Stimulated activated CD8-positive, alpha-beta memory T cell treated with anti-CD3 and anti-CD28 coated beads, Interleukin-7, amount 100 ng/mL, for 1 hour (primary cell): Measurements from ENCODE around the gene TEAD1.

Experiments used
- DNase-seq, 2 donors: peaks; one replicate each; pipeline ENCODE4 v3.0.0-alpha.2; 2020; ENCODE audit warnings: low read depth in 2 of 2

TEAD1 gene

DNA sequence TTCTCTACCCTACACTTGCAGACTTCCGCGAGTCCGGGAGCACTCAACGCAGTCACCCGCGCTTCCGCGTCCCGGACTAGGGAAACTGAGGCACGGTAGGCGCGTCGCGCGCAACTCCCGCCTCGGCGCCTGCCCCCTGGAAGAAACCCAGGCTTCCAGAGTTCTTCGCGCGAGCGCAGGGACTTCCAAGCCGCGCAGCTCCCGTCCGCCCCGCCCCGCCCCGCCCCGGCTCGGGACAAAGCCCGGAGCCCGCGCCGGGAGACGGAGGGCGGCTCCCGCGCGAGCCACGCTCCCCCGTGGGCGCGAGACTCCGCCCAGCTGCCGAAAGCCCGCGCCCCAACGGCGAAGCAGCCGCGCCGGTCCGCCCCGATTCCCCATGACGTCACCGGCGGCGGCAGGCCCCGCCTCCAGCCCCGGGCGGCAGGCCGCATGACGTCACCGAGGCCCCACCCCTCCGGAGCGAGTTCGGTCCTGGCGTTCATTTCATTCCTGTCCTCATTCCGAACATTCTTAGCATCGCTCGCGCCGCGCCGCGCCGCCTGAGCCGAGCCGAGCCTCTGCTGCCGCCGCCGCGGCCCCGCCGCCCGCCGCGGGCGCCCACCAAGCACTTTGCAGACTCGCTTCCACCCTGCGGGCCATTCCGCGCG, at the start of gene TEAD1:
TSS of gene TEAD1 (plus strand) at position 498 of the 647 bp plus-strand sequence.
- DNase-seq: peak; percentile 25 to 66

DNA sequence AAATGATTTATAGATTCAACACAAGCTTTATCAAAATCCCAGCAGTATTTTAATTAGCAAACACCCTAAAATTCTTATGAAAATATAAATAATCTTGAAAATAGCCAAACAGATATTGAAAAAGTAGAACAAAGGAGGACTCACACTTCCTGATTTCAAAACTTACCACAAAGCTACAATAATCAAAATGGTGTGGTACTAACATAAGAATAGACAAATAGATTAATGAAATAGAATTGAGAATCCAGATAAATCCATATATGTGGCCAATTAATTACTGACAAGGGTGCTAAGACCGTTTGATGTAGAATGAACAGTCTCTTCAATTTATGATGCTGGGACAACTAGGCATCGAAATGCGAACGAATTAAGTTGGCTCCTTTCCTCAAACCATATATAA, 49.6 kb upstream of the TEAD1 start:
- DNase-seq: no peak

- DNase-seq: no peak
These were observed 48.7 kb upstream of the TEAD1 start for GRCh38 chr11:12625438-12626071.

- DNase-seq: no peak
These were observed 47.6 kb upstream of the TEAD1 start for GRCh38 chr11:12626616-12627015.

DNA sequence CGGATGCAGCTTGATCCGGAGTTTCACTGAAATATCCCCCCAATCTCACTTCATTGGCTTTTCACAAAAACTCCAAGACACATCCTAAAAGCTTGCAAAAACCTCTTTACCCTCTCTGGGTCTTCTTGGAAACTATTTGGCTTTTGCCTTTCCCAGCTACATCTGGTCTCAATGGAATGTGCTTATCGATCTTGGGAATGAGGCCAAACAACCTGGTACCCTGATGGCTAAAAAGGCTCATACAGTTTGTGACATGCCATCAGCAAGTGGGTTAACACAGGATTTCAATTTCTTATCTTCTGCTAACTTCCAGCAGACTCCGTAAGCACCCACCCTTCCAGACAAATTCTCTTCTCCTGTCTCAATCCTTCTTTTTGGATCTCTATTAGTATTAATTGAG, 45.9 kb upstream of the TEAD1 start:
- no peak for DNase-seq

DNA sequence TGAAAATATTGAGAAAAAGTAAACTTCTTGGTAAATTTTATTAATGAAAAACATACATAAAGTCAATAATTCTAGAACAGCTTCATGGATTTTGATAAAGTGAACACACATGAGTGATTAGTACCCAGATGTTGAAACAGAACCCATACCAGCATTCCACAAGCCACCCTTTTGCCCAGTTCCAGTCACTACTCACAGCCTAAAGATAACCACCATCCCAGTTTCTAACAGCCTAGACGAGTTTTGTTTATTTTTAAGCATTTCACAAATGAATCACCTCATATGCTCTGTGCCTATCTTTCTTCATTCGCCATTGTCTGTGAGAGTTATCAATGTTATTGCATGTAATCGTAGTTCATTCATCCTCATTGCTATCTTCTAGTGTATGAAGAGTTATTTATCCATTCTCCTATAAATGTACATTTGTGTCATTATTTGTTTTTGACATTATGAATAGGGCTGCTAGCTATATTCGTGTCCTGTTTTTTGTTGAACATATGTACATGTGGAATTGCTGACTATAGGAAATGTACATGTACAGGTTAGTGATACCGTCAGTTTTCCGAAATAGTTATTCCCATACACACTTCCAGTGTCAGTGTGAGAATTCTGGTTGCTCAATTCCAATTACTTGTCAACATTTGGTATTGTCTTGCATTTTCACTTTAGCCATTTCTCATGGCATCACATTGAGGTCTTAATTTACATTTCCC, 44.5 kb upstream of the TEAD1 start:
- DNase-seq: no peak

DNA sequence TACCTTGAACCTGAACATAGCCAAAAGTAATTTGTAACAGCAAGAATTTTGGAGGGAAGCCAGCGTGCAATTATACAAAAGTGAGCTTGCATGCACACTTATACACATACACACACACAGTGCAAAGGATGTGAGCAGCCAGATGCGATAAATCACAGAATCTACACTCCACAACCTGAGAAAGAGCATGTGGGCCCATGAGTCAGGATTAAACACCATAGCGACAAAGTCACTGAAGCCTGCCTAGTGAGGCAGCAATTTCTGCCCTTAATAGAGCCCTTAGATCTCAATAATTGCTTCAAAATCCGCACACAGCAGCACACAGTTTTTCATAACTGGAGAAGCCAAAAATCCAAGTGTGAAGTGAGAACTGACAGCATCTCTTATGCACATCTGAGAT, 42.6 kb upstream of the TEAD1 start:
- DNase-seq: no peak

DNA sequence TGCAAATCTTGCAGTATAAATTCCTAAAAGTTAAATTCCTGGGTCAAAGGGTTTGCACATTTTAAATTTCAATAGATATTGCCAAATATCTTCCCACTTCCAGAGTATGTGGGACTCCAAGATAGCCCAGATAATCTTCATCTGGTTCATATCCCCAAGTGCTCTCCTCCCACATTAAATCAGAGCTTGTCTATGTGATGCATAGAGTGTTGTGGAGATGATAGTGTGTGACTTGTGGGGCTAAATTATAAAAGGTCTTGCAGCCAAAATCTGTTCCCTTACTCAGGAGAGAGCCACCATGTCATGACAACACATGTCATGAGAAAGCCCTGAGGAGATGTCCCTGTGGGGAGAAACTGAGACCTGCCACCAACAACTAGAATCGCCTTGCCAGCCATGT, 39.9 kb upstream of the TEAD1 start:
- no peak for DNase-seq

- DNase-seq: no peak
These were observed 37.3 kb upstream of the TEAD1 start for GRCh38 chr11:12636871-12637410.

DNA sequence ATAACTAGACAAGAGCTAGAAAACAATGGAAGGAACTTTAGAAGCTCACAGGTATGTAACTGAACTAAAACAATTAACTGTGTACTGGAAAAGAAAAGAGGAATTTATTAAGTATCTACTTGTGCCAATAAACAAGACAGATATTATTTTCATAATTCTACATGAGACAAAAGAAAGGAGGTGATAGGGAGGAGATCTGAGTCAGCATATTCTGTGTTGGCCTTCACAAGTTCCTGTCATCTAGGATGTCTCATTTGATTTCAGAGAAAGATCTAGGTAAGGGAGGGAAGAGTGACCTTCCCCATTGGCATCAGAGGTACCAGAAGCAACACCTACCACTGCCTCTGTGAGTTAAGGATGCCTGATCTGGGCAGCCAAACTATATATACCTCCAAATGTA, 34.8 kb upstream of the TEAD1 start:
- DNase-seq: no peak

GRCh38 chr11:12640355-12640754, 33.9 kb upstream of the TEAD1 start:
- no peak for DNase-seq

DNA sequence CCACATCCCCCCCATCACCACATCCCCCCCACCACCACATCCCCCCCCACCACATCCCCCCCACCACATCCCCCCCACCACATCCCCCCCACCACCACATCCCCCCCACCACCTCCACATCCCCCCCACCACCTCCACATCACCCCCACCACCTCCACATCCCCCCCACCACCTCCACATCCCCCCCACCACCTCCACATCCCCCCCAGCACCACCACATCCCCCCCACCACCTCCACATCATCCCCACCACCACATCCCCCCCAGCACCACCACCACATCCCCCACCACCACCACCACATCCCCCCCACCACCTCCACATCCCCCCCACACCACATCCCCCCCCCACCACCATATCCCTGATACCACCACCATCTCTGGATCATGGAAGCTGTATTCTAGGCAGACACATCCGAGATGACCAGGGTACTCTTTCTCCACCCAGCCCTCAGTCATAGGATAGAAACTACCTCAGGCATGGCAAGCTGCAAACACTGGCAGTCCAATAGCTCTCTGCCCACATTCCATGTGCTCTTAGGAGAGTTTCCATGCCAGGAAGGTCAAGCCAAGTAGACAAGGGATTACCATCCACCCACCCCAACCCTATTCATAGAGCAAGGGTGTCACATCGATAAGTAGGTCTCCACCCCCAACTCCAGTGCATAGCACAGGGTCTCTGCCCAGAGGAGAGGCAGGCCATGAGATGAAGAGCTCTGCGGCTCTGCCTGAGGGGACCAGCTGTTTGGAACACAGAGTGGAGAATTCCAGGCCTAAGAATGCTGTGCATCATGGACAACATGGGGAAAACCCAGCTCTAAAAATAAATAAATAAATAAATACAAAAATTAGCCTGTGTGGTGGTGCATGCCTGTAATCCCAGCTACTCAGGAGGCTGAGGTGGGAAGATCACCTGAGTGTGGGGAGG, 33.0 kb upstream of the TEAD1 start:
- DNase-seq: no peak

DNA sequence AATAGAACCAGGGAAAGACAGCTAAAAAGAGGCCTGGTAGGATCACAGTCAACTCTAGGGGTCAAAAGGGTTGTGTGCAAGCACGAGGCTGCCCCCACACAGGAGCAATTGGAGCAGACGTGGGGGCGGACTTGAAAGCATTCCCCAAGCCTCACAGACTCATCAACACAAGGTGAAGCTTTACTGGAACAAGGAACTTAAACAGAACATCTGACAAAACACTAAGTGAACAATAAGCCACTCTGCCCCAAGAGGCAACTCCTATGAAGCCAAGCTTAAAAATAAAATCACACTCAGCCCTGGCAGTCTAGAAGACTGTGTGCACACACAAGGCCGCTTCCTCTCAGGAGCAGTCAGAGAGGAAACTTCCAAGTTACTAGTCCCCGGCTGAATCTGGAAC, 32.2 kb upstream of the TEAD1 start:
- no peak for DNase-seq

DNA sequence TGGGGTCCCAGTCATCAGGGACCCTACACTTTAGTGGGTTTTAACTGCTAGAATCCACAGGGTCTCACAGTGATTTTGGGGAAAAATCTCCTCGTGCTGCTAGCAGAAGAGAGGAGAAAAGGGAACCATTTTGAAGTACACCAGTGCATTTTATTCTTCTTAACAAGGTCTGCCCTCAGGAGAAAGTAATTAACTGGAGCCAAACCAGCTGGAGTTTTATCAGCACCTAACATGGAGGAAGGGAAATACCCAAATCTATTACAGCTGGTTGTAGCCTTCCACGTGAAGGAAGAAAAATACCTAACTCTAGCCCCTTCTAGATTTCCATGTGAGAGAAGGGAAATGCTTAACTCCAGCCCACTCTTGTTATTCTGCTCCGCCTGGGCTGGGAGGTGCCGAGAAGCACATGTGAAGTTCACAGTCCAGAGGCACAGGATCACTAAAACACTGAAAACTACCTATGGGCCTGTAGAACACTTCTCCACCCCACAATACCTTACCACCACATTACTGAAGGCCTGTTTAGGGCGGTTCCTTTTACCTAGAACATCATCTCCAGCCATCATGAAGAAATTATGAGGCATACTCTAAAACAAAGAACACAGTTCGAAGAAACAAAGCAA, 31.3 kb upstream of the TEAD1 start:
- no peak for DNase-seq

- DNase-seq: no peak
These were observed 27.7 kb upstream of the TEAD1 start for GRCh38 chr11:12646478-12646877.

DNA sequence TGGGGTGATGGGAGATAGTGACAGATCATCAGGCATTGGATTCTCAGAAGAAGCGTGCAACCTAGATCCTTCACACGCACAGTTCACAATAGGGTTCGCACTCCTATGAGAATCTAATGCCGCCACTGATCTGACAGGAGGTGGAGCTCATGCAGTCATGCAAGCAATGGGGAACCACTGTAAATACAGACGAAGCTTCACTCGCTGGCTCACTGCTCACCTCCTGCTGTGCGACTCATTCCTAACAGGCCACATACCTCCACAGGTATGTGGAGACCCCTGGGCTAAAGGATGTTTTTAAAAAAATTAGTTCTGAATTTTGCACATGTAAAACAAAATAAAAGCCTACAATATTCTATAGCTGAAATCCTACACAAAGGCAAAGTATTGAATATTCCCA, 20.5 kb upstream of the TEAD1 start:
- DNase-seq: no peak

- no peak for DNase-seq
These were observed 18.4 kb upstream of the TEAD1 start for GRCh38 chr11:12655842-12656241.

GRCh38 chr11:12657336-12657735, 16.9 kb upstream of the TEAD1 start:
- no peak for DNase-seq

- DNase-seq: no peak
These were observed 16.2 kb upstream of the TEAD1 start for GRCh38 chr11:12657981-12658380.

- no peak for DNase-seq
These were observed 12.0 kb upstream of the TEAD1 start for GRCh38 chr11:12662101-12662689.

DNA sequence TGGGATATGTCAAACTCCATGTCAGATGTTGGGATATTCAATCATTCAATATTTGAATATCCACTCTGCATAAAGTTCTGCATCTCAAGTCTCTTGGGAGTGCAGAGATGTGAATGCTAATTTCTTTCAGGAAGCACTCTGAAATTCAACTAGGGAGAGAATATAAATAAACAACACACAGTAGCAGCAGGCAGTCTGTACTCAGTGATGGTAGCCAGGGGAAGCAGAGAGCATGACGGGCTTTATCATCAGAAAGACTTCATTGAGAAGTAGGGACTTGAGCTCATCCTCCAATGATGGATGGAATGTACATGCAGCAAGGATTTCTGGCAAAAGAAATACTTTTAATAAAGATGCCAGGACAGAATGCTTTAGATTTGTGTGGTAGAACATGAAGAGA, 9.8 kb upstream of the TEAD1 start:
- DNase-seq: no peak
